ENCODE measurements around the gene PDLIM3. TPM values are rescaled to one million over a fixed set of nuclear protein-coding genes. Genes with fewer than 3 reads are reported as not detected.

The PDLIM3 gene
- total RNA-seq, 3 donors from 2014 or later, result not detected

GRCh38 chr4:185480016-185480732 is 55.1 kb downstream of the PDLIM3 start:
- no peaks in the 10 kb centered on the region for H3K36me3 Mint-ChIP-seq (ENCODE audit: insufficient read depth)
- H3K9me3 Mint-ChIP-seq, result no peaks in the 10 kb centered on the region
- peaks cover 29% of the 10 kb centered on the region for H3K27me3 Mint-ChIP-seq (ENCODE audit: low read depth)
- H3K4me3 Mint-ChIP-seq, result no peak overlapping the region
- DNase-seq, result no peak
- no peaks in the 10 kb centered on the region for H3K4me1 Mint-ChIP-seq (ENCODE audit: low read depth)
- ATAC-seq, result no peak

DNA sequence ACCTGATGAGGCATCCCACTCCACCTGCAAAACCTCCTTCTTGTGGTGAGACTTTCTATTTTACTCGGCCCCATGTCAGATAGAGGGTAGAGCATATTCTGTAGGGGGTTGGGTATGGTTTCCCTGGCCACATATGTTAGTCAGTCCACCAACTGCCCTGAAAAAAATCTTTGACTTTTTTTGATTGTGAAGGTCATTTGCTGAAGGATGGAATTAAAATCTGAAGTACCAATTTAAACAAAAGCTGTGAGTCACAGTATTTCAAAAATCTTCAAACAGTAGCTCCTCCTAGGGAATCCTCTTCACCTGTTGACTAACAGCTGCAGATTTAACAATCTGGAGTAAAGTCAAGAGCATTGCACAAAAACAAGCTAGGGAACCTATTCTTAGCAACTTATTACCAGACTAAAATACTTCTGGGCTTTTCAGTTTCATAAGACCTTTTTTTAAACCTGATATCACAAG is 55.8 kb downstream of the PDLIM3 start:
- no peak overlapping the region for H3K4me3 Mint-ChIP-seq
- H3K4me1 Mint-ChIP-seq (ENCODE audit: low read depth), result no peaks in the 10 kb centered on the region
- no peaks in the 10 kb centered on the region for H3K9me3 Mint-ChIP-seq
- H3K36me3 Mint-ChIP-seq (ENCODE audit: insufficient read depth), result no peaks in the 10 kb centered on the region
- DNase-seq (no peak), ATAC-seq (peak; percentile 30 to 46)
- H3K27me3 Mint-ChIP-seq (ENCODE audit: low read depth), result peaks cover 31% of the 10 kb centered on the region

DNA sequence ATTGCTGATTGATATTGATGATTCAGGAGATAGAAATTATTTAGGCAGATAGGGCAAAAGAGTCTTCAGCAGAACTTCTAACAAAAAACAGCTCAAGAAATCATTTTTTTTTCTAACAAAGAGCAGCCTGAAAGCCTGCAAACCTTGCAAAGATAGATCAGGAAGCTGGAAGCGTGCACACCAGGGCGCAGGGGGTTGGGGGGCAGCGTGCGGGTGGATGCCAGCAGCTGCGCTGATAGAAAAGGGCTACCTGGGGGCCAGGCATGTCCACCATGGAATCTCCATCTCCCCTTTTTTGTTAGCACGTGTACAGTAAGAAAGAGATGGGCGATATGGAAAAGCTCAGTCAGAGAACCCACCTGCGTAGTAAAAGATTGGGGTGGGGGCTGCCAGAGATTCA is 62.1 kb downstream of the PDLIM3 start:
- peaks cover 23% of the 10 kb centered on the region for H3K27me3 Mint-ChIP-seq (ENCODE audit: low read depth)
- no peak overlapping the region for H3K4me3 Mint-ChIP-seq
- DNase-seq, result no peak
- no peaks in the 10 kb centered on the region for H3K9me3 Mint-ChIP-seq
- H3K4me1 Mint-ChIP-seq (ENCODE audit: low read depth), result peaks cover 12% of the 10 kb centered on the region
- H3K36me3 Mint-ChIP-seq (ENCODE audit: insufficient read depth), result no peaks in the 10 kb centered on the region
- no peak for ATAC-seq

DNA sequence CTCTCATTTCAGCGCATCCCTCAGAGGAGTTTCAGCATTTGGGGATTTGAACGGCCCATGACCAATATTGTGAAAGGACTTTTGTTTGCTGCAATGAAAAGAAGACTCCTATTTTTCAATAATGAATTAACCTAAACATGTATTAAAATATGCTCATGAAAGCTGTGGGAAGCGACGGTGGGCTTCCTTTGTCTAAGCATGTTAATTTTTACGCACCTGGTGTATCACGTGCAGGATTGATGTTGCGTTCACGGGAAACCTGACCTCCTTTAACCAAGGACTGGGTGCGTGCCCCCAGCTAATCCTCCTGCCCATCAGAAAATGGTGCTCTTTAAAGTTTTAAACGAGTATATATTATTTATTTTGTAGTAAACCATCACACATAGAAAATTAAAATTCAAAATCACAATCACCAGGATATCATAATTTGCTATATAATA is 63.2 kb downstream of the PDLIM3 start:
- no peaks in the 10 kb centered on the region for H3K9me3 Mint-ChIP-seq
- H3K4me1 Mint-ChIP-seq (ENCODE audit: low read depth), result peaks cover 12% of the 10 kb centered on the region
- no peaks in the 10 kb centered on the region for H3K36me3 Mint-ChIP-seq (ENCODE audit: insufficient read depth)
- ATAC-seq (no peak), DNase-seq (no peak)
- peak overlapping the region; percentile 81 for H3K4me3 Mint-ChIP-seq
- H3K27me3 Mint-ChIP-seq (ENCODE audit: low read depth), result peaks cover 14% of the 10 kb centered on the region

- no peaks in the 10 kb centered on the region for H3K36me3 Mint-ChIP-seq (ENCODE audit: insufficient read depth)
- no peaks in the 10 kb centered on the region for H3K9me3 Mint-ChIP-seq
- DNase-seq, result peak; percentile 93
- peak; percentile 93 to 96 for ATAC-seq
- H3K4me1 Mint-ChIP-seq (ENCODE audit: low read depth), result peaks cover 12% of the 10 kb centered on the region
- H3K27me3 Mint-ChIP-seq (ENCODE audit: low read depth), result peaks cover 7% of the 10 kb centered on the region
- H3K4me3 Mint-ChIP-seq, result peak within 1 kb of the TSS; percentile 81
These were observed 63.8 kb downstream of the PDLIM3 start, which contains the start of gene CCDC110 for GRCh38 chr4:185471235-185472102. Gene CCDC110 (minus strand): TSS chr4:185471733. CDS start chr4:185471683, 50 bp downstream.

DNA sequence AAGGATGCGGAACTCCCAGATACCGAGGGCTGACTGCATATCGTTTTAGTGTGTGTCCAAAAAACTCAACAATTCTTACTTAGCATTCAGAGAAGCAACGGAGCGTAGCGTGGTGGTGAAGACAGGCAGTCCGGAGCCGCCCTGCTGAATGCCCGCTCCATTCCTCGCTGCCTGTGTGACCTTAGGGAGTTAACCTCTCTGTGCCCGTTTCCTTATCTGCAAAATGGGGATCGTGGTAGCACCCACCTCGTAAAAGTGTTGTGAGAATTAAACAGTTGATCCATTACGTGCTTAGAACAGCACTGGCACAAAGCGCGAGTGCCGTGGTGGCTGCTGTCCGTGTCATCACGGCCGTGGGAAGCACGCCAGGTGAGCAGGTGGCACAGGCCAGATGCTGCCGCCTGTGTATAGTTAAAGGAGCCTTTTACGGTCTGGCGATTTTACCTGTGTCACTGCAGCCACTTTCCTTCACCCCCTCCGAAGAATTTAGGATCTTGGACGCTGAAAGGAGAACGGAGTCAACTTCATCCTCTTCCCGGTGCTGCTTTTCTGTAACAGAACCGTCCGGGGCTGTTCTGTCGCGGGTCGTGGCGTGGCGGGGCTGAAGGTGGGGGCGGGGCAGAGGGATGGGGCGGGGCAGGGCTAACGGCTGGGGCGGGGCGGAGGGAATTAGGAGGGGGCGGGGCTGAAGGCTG is 64.7 kb downstream of the PDLIM3 start:
- no peaks in the 10 kb centered on the region for H3K36me3 Mint-ChIP-seq (ENCODE audit: insufficient read depth)
- peaks cover 5% of the 10 kb centered on the region for H3K27me3 Mint-ChIP-seq (ENCODE audit: low read depth)
- H3K9me3 Mint-ChIP-seq, result no peaks in the 10 kb centered on the region

GRCh38 chr4:185469580-185470154 is 65.6 kb downstream of the PDLIM3 start:
- peaks cover 4% of the 10 kb centered on the region for H3K27me3 Mint-ChIP-seq (ENCODE audit: low read depth)
- no peak for ATAC-seq
- no peak for DNase-seq
- H3K4me1 Mint-ChIP-seq (ENCODE audit: low read depth), result peaks cover 12% of the 10 kb centered on the region
- no peaks in the 10 kb centered on the region for H3K9me3 Mint-ChIP-seq
- no peak overlapping the region for H3K4me3 Mint-ChIP-seq
- no peaks in the 10 kb centered on the region for H3K36me3 Mint-ChIP-seq (ENCODE audit: insufficient read depth)

More for the DNA sequence above, 64.7 kb downstream of the PDLIM3 start:
- ATAC-seq, result peak; percentile 5 to 20
- Mint-ChIP-seq H3K4me1 (ENCODE audit: low read depth) (peaks cover 12% of the 10 kb centered on the region), H3K4me3 (peak overlapping the region; percentile 79)
- peak; percentile 38 for DNase-seq

GRCh38 chr4:185468999-185469398 is 66.3 kb downstream of the PDLIM3 start:
- Mint-ChIP-seq H3K27me3 (ENCODE audit: low read depth) (peaks cover 1% of the 10 kb centered on the region), H3K9me3 (no peaks in the 10 kb centered on the region), H3K36me3 (ENCODE audit: insufficient read depth) (no peaks in the 10 kb centered on the region), H3K4me3 (no peak overlapping the region), H3K4me1 (ENCODE audit: low read depth) (peaks cover 12% of the 10 kb centered on the region)
- DNase-seq, result no peak
- no peak for ATAC-seq

DNA sequence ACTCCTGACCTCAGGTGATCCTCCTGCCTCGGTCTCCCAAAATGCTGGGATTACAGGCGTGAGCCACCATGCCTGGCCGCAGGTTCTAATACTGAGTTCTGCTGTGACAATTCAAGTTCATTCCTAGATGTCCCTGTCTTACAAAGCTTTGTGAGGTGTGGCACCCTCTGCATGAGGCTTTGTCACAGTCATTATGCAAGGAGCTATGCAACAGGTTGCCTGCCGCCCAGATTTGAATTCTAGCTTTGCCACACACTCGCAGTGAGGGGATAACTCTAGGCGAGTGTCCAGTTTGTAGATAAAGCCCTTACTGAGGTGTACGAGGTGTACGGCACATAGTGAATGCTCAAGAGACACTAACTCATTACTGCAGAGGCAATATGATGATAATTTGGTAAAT is 67.3 kb downstream of the PDLIM3 start:
- ATAC-seq, result no peak
- Mint-ChIP-seq H3K9me3 (no peaks in the 10 kb centered on the region), H3K27me3 (ENCODE audit: low read depth) (no peaks in the 10 kb centered on the region), H3K36me3 (ENCODE audit: insufficient read depth) (no peaks in the 10 kb centered on the region), H3K4me3 (no peak overlapping the region), H3K4me1 (ENCODE audit: low read depth) (peaks cover 12% of the 10 kb centered on the region)
- no peak for DNase-seq

DNA sequence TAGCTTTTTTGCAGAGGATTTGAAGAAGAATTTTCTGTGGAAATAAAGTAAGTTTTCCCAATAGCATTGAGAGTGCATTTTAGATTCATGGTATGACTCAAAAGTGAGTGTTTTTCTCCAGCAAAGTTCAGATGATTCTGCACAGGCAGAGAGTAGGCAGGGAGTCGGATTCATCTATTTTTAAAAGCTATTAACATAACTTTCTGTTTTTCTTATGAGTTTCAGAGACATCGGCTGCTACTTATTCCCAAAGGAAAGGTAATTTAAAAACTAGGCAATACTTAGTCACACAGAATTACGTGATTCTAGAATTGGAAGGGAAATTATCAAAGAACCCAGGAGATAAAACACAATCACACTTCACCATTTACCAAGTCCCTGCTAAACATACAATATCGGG is 68.2 kb downstream of the PDLIM3 start:
- ATAC-seq, result no peak
- Mint-ChIP-seq H3K27me3 (ENCODE audit: low read depth) (no peaks in the 10 kb centered on the region), H3K4me1 (ENCODE audit: low read depth) (peaks cover 12% of the 10 kb centered on the region)

DNA sequence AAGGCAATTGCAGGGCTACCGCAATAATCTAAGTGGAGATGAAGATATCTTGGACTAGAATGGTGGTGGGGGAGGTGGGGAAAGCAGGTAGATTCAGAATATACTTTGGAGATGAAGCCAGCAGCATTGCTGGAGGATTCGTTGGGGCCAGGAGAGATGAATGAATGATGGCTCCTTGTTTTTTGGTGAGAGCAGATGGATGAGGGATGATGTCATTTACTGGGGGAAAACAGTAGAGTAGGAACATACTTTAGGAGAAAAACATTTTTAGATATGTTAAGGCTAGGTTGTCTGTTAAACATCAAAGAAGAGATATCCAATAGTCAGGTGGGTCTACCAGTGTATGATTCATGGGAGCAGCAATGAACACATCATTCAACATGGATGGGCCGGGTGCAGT is 69.6 kb downstream of the PDLIM3 start:
- no peak for DNase-seq
- Mint-ChIP-seq H3K4me1 (ENCODE audit: low read depth) (peaks cover 8% of the 10 kb centered on the region), H3K36me3 (ENCODE audit: insufficient read depth) (no peaks in the 10 kb centered on the region), H3K4me3 (no peak overlapping the region), H3K27me3 (ENCODE audit: low read depth) (peaks cover under 1% of the 10 kb centered on the region), H3K9me3 (no peaks in the 10 kb centered on the region)
- ATAC-seq, result no peak

More for the DNA sequence above, 68.2 kb downstream of the PDLIM3 start:
- H3K9me3 Mint-ChIP-seq, result no peaks in the 10 kb centered on the region
- H3K4me3 Mint-ChIP-seq, result no peak overlapping the region
- no peak for DNase-seq
- H3K36me3 Mint-ChIP-seq (ENCODE audit: insufficient read depth), result no peaks in the 10 kb centered on the region

DNA sequence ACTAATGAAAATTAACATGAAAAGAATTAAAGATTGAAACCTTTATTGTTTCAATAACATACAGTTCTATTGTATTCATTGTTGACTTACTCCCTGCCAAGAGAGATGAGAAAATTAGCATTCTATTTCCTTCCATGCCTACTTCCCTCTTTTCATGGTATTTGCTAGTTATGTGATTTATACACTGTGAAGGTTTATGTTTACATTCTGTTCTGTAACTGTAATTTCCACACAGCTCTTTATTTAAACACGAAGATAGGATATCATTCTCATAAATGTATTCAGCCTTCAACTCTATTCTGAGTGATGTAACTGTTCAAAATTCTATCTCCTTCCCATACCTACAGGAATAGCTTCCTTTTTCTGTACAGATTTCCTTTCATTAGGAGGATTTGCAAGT is 70.4 kb downstream of the PDLIM3 start:
- peaks cover 7% of the 10 kb centered on the region for H3K27me3 Mint-ChIP-seq (ENCODE audit: low read depth)
- no peak for ATAC-seq
- H3K9me3 Mint-ChIP-seq, result no peaks in the 10 kb centered on the region

DNA sequence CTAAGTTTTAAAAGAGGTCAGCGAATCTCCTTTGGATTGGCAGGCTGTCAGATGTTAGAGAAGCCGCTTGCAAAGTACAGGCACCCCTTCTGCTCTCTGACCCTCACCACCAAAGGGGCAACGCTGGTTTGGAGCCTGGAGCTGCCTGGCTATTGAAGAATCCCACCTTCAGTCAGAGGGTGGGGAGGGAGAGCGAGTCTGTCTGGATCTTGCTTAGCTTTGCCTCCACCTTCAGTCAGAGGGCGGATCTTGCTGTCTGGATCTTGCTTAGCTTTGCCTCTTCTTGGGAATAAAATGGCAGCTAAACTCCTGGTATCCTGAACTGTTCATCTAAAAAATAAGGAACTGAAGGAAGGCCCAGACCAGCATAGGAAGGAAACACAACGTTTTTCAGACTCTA is 71.1 kb downstream of the PDLIM3 start:
- Mint-ChIP-seq H3K4me3 (no peak overlapping the region), H3K4me1 (ENCODE audit: low read depth) (no peaks in the 10 kb centered on the region), H3K36me3 (ENCODE audit: insufficient read depth) (no peaks in the 10 kb centered on the region), H3K9me3 (no peaks in the 10 kb centered on the region), H3K27me3 (ENCODE audit: low read depth) (peaks cover 12% of the 10 kb centered on the region)
- no peak for ATAC-seq
- no peak for DNase-seq

More for the DNA sequence above, 70.4 kb downstream of the PDLIM3 start:
- H3K4me1 Mint-ChIP-seq (ENCODE audit: low read depth), result peaks cover 3% of the 10 kb centered on the region
- no peaks in the 10 kb centered on the region for H3K36me3 Mint-ChIP-seq (ENCODE audit: insufficient read depth)
- DNase-seq, result no peak
- H3K4me3 Mint-ChIP-seq, result no peak overlapping the region

- no peak for ATAC-seq
- Mint-ChIP-seq H3K27me3 (ENCODE audit: low read depth) (peaks cover 13% of the 10 kb centered on the region), H3K9me3 (no peaks in the 10 kb centered on the region), H3K4me3 (no peak overlapping the region), H3K36me3 (ENCODE audit: insufficient read depth) (no peaks in the 10 kb centered on the region), H3K4me1 (ENCODE audit: low read depth) (no peaks in the 10 kb centered on the region)
- DNase-seq, result no peak
These were observed 71.8 kb downstream of the PDLIM3 start for GRCh38 chr4:185463541-185463940.
